Measurements from ENCODE around the gene SPAG7.
"Not testable (repeated sequence)": the region's sequence is repeated elsewhere in the genome, so short reads cannot be mapped to it uniquely, and the experiment has no call there.

SPAG7 gene

DNA sequence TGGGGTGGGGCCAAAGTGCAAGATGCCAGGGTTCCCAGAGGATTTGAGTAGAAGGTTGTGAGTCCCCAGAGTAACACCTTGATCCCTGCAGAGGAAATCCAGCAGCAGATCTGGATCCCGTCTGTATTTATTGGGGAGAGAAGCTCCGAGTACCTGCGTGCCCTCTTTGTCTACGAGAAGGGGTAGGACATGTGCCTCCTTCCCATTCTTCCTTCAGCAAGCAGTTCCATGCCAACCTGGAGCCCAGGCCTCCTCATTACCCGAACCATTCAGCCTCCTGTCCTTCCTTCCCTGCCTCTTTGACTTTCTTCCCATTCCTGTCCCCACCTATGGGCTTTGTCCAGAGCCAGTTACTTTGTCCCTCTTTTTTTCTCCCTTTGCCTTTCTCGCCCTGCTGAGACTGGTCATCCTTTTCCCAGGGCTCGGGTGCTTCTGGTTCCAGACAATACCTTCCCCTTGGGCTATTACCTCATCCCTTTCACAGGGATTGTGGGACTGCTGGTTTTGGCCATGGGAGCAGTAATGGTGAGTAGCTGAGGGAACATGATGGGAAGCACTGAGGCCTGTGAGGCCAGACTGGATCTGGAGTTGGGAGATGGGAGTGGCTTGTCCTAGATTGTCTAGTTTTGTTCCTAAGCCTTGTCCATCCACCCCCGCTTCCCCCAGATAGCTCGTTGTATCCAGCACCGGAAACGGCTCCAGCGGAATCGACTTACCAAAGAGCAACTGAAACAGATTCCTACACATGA, 24.7 kb downstream of the SPAG7 start:
- DNase-seq = no peak
- intact Hi-C loops (cut with DNase I) = no loop called here

- no peak for DNase-seq
- intact Hi-C loops (cut with DNase I) = no loop called here
Measured at GRCh38 chr17:4941319-4941610, 26.4 kb downstream of the SPAG7 start.

GRCh38 chr17:4940555-4941318, 26.9 kb downstream of the SPAG7 start:
- peak in 36 of 42 donors; percentile 69 to 95 (median 87) for DNase-seq
- intact Hi-C loops (cut with DNase I) = no loop called here

DNA sequence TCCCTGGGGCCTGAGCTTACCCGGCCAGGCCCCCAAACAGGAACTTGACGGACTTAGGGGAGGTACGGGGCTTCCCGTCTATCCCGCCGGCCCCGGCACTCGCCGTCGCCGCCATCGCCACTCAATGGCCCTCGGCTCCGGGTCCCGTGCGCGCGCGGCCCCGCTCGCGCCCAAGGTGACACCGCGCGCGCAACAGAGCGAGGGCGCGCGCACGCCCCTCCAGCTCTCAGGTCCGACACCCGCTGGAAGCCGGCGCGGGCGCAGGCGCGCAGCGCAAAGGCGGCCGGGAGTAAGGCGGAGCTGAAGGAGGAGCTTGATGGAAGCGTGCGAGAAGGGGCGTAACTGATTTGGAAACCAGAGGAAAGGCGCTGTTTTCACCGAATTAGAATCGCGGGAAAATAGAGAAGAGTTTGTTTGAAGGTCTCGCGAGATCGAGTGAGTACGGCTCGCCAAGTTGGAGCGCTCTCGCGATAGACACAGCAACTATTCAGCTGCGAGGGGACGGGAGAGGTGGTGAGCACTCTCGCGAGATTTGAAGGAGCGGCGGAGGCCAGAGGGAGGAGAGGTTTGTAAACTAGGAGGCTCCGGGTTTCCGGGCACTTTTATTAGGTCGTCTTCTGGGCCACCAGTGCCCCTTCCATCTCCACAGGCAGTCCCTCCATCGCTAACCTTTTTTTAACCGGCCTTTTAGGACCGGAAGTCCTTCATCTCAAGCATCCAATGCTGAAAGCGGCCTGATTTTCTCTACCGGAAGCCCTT, 27.6 kb downstream of the SPAG7 start, which contains the start of the genes RNF167 and SLC25A11:
RNF167 (plus strand) TSS at position 473 of the 759 bp plus-strand sequence. CDS start 642 bp downstream, outside the sequence.
SLC25A11 (minus strand) TSS at position 251 of the 759 bp plus-strand sequence; CDS start at position 115, 136 bp downstream.
- DNase-seq = peak; percentile 89 to 98 (median 96)
- intact Hi-C loops (cut with DNase I) = loop anchor here (5.0 kb wide), 1 partner anchor 137 kb away; the partner anchor contains the start of gene ZFP3

DNA sequence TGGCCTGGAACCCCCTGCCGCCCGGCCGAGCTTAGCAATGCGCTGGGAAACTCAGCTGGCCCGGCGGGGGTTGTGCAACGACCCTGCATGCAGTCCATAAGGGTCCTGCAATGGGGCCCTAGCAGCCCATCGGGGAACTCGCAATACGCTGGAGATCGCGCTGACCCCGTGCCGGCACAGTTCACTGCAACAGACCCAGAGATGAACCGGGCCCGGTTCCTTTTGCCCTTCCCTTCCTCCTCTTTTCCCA, 28.1 kb downstream of the SPAG7 start:
- intact Hi-C loops (cut with DNase I) = loop anchor here (5.0 kb wide), 1 partner anchor 138 kb away; the partner anchor contains the start of gene ZFP3
- DNase-seq = peak in 5 of 42 donors; percentile 23 to 49 (median 40)

GRCh38 chr17:4938688-4939545, 28.7 kb downstream of the SPAG7 start:
- DNase-seq = no peak

DNA sequence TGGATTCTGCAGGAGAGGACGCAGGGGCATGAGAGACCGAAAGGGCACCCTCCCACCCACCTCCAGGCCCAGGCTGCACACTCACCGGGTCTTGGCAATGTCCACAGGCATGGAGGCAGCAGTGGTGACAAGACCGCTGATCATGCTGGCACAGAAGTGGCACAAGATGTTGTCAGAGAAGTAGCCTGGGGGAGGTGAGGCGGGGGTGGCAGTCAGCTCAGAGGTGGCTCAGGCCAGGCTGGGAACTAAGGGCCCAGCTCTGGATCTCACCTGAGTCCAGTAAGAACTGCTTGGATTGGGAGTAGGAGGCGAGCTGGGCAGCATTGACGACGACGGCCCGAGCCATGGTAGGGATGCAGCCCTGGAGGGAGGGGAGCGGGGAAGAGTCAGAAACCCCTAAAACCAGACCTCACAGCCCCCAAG, 29.5 kb downstream of the SPAG7 start:
- intact Hi-C loops (cut with DNase I) = loop anchor here (5.0 kb wide), 1 partner anchor 139 kb away; the partner anchor contains the start of gene ZFP3
- no peak for DNase-seq

More at GRCh38 chr17:4938688-4939545, 28.7 kb downstream of the SPAG7 start:
- intact Hi-C loops (cut with DNase I) = loop anchor here (5.0 kb wide), 1 partner anchor 138 kb away; the partner anchor contains the start of gene ZFP3

DNA sequence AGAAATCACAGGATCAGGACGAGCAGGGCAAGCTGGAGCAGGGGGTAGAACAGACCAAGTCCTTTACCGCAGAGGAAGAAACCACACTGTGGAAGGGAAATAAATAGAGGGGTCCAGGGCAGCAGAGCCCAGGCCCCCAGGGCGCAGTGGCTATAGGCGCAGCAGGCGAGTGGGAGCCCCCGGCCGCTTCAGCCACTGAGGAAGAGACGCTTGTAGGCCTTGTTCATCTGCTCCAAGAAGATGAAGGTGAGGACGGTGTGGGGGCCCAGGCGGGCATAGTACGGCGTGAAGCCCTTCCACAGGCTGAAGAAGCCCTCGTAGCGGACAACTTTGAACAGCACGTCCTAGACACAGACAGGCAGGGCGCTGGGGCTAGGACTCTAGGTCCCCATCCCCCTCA, 30.1 kb downstream of the SPAG7 start:
- intact Hi-C loops (cut with DNase I) = loop anchor here (5.0 kb wide), 1 partner anchor 140 kb away; the partner anchor contains the start of gene ZFP3

DNA sequence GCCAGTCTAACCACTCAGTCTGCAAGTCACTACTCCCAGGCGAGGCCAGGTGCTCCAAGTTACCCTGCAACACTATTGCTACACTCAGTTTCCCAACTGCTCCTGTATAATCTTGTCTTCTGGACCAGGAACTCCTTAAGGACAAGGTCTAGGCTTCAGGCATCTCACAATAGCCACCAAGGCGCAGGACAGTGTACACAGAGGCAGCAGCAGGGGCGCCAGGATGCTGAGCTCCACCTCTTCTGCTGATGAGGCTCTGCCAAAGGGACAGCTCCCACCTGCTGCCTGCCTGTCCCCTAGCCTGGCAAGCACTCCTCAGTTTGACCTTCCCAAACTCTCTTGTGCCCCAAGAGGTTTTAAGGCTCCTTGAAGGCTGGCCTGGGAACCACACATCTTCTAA, 31.2 kb downstream of the SPAG7 start:
- intact Hi-C loops (cut with DNase I) = loop anchor here (5.0 kb wide), 1 partner anchor 141 kb away; the partner anchor contains the start of gene ZFP3
- DNase-seq = no peak

More for the DNA sequence above, 30.1 kb downstream of the SPAG7 start:
- no peak for DNase-seq

DNA sequence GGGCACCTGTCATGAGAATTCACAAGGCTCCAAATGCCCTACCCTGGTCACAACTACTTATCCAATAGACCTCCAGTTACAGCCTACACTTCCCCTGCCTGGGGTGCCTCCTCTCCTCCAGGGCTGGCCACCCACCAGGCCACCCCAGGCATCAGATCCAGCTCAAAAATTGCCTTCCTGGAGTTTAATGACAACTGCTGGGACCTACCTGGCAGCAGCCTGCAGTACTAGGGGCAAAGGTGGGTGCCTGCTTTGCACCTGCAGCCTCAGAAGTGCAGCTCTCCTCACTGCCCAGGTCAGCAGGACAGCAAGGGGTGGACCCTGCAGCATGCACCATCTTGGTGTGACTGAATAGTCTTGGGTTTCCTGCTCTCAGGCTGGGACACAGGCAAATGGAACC, 32.0 kb downstream of the SPAG7 start:
- intact Hi-C loops (cut with DNase I) = loop anchor here (5.0 kb wide), 1 partner anchor 142 kb away; the partner anchor contains the start of gene ZFP3
- DNase-seq = no peak

DNA sequence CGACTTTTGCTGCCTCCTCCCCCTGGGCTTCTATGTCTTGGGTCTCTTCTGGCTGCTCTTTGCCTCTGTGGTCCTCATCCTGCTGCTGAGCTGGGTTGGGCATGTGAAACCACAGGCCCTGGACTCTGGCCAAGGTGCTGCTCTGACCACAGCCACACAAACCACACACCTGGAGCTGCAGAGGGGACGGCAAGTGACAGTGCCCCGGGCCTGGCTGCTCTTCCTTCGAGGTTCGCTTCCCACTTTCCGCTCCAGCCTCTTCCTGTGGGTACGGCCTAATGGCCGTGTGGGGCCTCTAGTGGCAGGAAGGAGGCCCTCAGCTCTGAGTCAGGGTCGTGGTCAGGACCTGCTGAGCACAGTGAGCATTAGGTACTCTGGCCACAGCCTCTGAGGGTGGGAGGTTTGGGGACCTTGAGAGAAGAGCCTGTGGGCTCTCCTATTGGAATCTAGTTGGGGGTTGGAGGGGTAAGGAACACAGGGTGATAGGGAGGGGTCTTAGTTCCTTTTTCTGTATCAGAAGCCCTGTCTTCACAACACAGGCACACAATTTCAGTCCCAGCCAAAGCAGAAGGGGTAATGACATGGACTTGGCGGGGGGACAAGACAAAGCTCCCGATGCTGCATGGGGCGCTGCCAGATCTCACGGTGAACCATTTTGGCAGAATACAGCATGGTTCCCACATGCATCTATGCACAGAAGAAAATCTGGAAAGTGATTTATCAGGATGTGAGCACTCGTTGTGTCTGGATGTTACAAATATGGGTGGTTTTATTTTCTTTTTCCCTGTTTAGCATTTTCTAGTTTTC, 33.2 kb downstream of the SPAG7 start:
- intact Hi-C loops (cut with DNase I) = no loop called here
- peak in 5 of 42 donors; percentile 15 to 46 (median 21) for DNase-seq

DNA sequence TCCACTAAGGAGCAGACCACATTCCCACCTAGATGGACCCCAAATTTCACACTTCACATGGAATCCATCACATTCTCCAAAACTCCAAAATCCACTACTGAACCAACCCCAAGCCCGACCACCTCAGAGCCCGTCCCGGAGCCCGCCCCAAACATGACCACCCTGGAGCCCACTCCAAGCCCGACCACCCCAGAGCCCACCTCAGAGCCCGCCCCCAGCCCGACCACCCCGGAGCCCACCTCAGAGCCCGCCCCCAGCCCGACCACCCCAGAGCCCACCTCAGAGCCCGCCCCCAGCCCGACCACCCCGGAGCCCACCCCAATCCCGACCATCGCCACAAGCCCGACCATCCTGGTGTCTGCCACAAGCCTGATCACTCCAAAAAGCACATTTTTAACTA, 34.0 kb downstream of the SPAG7 start:
- intact Hi-C loops (cut with DNase I) = no loop called here
- DNase-seq = no peak

- DNase-seq = no peak
- intact Hi-C loops (cut with DNase I) = no loop called here
Measured at GRCh38 chr17:4932756-4933155, 34.9 kb downstream of the SPAG7 start.

DNA sequence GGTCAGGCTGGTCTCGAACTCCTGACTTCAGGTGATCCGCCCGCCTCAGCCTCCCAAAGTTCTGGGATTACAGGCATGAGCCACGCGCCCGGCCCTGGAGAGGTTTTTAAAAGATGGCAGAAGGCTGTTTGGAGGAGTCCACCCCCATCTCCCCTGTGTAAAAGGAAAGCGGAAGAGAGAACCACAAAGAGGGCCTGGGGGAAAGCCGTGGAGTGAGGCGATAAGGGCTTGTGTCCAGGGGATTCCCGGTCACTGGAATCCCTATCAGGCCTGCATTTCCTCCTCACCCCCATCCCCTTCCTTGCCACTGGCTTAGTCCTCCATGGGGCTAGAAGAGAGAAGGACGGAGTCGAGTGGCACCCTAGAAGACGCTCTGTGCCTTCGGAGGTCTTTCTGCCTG, 35.7 kb downstream of the SPAG7 start, which contains the start of gene GP1BA:
GP1BA (plus strand) TSS at position 315 of the 400 bp plus-strand sequence. CDS start 328 bp downstream, outside the sequence.
- DNase-seq = no peak
- intact Hi-C loops (cut with DNase I) = no loop called here

DNA sequence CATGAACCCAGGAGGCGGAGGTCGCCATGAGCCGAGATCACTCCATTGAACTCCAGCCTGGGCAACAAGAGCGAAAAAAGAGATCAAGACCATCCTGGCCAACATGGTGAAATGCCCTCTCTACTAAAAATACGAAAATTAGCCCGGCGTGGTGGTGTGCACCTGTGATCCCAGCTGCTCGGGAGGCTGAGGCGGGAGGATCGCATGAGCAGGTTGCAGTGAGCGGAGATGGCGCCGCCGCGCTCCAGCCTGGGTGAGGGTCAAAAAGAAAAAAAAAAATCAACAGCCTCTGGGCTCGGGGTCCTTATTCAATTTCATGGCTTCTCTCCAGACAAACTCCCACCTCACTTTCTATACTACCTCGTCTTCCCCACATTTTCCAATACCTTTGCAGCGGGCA, 38.7 kb downstream of the SPAG7 start:
- DNase-seq = no peak
- intact Hi-C loops (cut with DNase I) = no loop called here

GRCh38 chr17:4926577-4927335, 40.9 kb downstream of the SPAG7 start:
- DNase-seq = peak in 1 of 42 donors; percentile 35
- intact Hi-C loops (cut with DNase I) = not testable (repeated sequence)

- no peak for DNase-seq
- intact Hi-C loops (cut with DNase I) = no loop called here
Measured at GRCh38 chr17:4921320-4921719, 46.3 kb downstream of the SPAG7 start.
